GM12872 (cell line): ENCODE results near the gene FBLN7.

Experiments
- TF ChIP-seq, protein P1 (sequence below): IDR thresholded peaks from 3 replicates; pipeline ENCODE4 v1.5.1; 2011; ENCODE audit warnings: low read depth, mild to moderate bottlenecking, low read length, moderate library complexity; ENCODE audit not compliant: insufficient read depth

The FBLN7 gene

DNA sequence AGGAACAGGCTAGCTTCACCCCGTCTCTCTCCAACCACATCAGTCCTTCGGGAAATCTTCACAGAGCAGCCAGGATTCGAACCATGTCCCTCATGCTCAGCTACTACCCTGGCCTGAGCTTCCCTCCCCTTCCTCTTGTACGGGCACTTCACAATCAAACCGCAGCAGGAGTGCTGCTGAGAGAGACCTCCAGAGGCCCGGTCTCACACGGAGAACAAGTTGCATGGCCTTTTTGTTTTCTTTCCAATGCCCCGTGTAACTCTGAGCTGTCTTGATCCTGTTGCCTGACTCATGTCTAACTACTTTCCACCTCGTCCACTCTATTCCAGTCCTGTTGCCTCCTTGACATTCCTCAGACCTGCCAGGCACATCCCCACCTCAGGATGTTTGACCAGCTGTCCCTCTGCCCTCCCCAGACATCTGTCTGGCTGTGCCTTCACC, 25.4 kb downstream of the FBLN7 start:
- TF ChIP-seq, protein P1, sequence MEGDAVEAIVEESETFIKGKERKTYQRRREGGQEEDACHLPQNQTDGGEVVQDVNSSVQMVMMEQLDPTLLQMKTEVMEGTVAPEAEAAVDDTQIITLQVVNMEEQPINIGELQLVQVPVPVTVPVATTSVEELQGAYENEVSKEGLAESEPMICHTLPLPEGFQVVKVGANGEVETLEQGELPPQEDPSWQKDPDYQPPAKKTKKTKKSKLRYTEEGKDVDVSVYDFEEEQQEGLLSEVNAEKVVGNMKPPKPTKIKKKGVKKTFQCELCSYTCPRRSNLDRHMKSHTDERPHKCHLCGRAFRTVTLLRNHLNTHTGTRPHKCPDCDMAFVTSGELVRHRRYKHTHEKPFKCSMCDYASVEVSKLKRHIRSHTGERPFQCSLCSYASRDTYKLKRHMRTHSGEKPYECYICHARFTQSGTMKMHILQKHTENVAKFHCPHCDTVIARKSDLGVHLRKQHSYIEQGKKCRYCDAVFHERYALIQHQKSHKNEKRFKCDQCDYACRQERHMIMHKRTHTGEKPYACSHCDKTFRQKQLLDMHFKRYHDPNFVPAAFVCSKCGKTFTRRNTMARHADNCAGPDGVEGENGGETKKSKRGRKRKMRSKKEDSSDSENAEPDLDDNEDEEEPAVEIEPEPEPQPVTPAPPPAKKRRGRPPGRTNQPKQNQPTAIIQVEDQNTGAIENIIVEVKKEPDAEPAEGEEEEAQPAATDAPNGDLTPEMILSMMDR: no peak

DNA sequence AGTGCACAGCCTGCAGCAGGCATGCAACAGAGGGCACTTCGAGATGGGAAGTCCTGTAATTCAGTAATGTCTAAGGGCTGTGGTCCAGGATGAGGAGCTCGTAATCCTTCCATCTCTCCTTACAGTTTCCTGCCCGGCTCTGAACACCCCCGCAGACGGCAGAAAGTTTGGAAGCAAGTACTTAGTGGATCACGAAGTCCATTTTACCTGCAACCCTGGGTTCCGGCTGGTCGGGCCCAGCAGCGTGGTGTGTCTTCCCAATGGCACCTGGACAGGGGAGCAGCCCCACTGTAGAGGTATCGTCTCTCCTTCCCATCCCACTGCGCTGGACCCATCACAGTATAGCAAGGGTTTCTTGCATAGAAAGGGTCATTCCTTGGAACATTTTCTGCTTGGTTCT, 26.7 kb downstream of the FBLN7 start:
- TF ChIP-seq, protein P1: no peak

DNA sequence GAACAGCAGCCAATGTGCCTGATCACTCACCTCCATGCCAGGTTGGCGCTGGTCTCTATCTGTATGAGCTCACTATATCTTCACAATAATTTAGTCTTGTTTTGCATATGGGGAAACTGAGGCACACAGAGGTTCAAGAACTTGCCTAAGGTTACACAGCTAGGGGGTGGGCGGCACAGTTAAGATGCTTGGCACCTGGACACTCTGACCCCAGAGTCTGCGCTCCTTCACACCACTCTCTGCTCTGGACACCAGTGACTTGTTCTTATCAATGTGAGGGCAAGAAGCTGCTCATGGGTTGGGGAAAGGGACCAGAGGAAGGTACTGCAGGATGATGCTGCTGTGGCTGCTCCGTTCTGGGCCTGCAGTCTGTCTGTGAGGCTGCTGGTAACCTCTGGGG, 27.1 kb downstream of the FBLN7 start:
- TF ChIP-seq, protein P1: no peak

DNA sequence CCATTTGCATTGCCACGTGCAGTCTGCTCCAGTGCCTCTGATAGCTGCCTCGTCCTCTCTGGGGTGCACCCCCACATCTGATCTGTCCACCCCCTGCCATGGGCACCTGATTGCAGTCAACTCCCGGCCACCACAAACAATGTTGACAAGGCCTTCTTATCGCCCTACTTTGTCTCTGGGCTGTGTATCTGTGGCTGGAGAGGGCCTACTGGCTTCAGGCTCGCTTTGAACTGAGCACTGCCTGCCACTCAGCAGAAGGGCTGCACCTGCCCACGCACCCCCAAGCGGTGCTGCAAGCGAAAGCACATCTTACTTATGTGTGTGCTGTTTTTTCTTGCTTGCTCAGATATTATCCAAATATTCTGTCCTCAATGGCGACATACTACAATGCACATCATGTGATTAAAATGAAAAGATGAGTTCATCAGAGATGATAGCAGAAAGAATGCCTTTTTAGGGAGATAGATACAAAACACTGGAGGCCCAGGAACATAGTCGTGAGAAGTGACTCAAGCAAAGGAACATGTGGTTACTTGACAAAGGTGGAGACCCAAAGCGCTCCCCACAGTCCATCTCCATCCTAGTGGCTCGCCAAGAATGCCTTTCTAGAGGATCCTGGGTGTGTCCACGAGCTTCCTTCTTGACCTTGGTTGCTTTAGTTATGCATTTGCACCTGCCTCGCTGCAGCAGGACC, 28.8 kb downstream of the FBLN7 start:
- TF ChIP-seq, protein P1: no peak

DNA sequence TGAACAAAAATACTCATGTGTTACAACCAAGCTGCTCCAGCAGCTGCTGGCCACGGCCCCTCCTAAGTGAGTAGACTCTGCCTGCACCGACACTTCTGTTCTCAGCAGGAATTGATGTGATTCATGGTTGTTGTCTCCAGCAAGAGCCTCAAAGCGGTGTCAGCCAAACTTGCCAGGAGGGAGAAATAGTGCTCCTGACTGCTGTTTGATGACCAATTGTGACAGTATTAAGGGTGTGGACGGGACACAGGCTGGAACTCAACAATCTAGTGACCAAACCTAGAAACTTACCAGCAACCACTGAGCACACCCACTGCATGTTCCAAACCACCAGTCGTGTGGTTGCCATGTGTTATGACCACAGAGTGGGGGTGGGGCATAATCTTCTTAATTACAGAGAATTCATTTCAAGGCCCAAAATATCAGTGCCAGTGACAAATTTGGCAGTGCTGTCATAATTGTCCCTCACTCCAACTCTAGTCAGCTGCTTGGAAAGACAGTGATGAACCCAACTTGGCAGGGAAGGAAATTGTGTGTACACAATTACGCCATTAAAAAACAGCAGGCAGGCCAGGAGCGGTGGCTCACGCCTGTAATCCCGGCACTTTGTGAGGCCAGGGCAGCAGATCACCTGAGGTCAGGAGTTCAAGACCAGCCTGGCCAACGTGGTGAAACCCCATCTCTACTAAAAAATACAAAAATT, 30.4 kb downstream of the FBLN7 start:
- TF ChIP-seq, protein P1: no peak

DNA sequence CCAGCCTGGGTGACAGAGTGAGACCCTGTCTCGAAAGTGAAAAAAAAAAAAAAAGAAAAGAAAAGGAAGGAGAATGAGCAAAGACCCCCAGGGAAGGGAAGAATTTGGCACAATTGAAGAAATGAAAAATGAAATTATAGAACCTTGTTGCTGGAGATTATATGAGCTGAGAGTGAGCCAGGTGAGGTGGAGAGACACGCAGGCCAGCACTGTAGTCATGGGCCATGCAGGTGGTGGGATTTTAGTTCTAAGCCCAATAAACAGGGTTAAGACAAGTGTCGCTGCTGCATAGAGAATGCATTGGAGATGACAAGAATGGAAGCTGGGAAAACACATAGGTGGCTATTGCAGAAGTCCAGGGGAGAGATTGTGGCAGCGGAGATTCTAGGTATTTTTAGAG, 32.3 kb downstream of the FBLN7 start:
- TF ChIP-seq, protein P1: no peak

DNA sequence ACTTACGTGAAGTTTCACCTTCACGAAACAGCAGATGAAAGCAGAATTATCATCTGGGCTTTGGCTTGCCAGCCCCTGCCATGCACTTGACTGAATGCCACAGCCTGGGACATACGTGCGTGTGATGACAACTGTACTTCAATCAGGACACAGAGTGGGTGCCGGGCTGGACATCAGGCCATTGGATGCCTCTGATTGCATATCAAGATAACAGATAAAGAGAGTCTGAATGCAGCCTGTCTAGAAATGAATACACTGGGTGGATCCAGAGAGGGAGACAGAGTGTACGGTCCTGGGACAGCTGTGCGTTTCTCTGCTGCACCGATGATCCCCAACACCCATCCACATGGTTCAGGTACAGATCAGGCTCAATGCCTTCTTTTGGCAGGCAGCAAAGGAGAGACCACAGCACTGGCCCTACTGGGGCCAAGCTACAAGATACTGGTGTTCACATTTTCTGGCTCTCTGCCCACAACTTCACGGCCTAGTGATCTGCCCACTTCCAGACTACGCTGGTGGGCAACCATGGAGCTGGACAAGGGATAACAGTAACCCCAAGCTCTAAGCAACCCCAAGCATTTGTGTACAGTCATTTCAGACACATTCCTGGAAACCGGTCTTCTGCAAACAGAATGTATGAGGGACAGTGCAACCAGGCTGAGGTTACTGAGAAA, 35.6 kb downstream of the FBLN7 start:
- TF ChIP-seq, protein P1: no peak
